GM19043 (cell line): ENCODE results near the gene AQP2.

ENCODE experiments used
- ATAC-seq: cut with Tn5 transposase; IDR thresholded peaks from one replicate; pipeline ENCODE4 v1.9.1; 2021; ENCODE audit warnings: low read depth; ENCODE audit not compliant: unreplicated experiment

The AQP2 gene

DNA sequence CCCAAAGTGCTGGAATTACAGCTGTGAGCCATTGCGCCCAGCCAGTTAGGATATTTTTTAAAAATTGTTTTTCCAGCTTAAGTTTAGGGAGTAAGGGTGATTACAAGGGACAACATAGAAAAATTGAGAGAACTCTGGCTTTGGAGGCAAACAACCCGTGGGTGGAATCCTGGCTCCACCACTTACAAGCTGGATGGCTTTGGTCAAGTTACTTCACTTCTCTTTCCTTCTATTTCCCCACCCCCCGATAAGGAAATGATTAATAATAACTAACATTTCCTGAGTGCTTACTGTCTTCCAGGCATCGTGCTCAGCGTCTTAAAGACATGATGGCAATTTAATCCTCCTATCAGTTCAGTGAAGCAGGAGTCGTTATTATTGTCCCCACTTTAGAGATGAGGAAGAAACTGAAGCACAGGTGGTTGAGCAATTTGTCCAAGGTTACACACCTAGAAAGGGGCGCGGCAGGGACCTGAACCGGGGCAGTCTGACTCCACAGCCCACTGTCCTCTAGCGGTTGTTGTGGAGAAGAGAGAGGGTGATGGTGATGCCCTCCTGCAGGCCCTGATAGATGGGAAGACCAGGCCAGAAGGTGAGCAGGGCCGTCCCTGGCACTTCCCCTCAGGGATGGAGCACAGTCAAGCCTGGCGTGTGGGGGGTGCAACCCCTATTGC is 30.2 kb upstream of the AQP2 start:
- ATAC-seq = no peak

DNA sequence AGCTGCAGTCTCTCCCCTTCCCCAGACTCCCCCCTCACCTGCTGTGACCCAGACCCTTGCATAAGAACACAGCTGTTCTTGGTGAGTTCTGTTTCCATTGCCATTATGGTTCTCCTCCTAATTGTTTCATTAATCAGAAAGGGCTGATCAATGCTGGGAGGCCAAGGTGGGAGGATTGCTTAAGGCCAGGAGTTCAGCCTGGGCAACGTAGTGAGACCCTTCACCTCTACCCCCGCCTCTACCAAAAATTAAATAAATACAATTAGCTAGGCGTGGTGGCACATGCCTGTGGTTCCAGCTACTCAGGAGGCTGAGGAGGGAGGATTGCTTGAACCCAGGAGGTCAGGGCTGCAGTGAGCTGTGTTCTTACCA is 29.6 kb upstream of the AQP2 start:
- no peak for ATAC-seq

DNA sequence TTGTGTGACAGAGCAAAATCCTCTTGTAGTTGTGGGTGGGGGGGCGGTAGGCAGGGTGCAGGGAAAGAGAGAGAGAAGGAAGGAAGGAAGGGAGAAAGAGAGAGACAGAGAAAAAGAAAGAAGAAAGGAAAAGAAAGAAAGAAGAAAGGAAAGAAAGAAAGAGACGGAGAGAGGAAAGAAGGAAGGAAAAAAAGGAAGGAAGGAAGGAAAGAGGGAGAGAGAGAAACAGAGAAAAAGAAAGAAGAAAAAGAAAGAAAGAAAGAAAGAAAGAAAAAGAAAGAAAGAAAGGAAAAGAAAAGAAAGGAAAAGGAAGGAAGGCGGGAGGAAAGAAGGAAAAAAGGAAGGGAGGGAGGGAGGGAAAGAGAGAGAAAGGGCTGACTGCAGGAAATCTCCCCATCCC is 29.2 kb upstream of the AQP2 start:
- ATAC-seq = no peak

GRCh38 chr12:49921936-49922335 is 28.6 kb upstream of the AQP2 start:
- ATAC-seq = no peak

DNA sequence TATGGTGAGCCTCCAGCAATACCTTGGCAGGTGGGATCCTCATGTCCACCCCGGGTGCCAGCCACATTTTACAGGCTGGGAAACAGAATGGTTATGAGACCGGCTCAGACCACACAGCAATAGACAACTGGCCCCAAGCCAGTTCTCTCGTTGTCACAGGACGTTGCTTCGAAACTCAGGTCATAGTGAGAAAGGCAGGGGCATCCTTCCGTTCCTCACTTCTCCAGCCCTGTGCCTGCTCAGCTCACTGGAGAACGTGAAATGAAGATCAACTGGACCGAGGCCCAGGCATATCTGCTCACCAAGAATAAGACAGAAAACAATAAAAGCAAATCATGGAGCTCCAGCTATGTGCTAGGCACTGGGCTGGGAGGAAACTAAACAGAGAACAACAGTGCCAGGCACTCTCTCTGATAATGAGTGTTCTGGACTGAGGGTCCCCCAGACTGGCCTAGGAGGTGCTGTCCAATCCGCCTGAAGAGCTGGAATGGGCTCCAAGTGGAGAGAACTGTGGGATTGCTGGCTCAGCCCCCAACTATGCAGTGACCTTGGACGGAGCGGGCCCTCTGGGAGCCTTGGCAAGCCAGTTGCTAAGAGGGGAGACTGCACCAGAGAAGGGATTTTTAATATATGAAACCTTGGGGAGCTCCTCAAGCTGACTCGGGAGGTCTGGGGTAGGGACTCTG is 28.0 kb upstream of the AQP2 start:
- no peak for ATAC-seq

DNA sequence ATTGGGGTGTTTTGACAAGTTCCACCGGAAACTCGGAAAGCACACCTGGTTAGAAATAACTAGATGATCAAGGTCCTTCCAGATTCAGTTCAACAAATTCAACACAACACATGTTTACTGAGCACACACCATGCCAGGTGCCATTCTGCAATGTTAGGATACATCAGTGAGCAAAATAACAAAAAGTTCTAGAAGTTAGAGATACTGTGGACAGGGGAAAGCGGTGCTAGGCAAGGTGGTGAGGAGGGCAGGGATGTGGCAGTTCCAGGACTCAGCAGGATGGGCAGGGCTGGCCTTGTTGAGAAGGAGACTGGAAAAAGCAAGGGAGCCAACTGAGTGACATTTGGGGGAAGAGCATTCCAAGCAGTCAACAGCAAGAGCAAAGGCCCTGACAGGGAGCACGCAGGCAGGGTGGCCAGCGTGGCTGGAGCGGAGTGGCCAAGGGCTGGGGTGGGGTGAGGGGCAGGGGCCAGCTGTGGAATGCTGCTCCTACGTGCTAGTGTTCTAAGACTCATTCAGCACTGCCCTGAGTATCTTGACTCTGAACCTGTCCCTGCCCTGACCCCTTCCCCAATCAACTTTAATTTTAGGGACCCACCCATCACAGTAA is 27.4 kb upstream of the AQP2 start:
- ATAC-seq = no peak

GRCh38 chr12:49923880-49924556 is 26.5 kb upstream of the AQP2 start:
- ATAC-seq = no peak

DNA sequence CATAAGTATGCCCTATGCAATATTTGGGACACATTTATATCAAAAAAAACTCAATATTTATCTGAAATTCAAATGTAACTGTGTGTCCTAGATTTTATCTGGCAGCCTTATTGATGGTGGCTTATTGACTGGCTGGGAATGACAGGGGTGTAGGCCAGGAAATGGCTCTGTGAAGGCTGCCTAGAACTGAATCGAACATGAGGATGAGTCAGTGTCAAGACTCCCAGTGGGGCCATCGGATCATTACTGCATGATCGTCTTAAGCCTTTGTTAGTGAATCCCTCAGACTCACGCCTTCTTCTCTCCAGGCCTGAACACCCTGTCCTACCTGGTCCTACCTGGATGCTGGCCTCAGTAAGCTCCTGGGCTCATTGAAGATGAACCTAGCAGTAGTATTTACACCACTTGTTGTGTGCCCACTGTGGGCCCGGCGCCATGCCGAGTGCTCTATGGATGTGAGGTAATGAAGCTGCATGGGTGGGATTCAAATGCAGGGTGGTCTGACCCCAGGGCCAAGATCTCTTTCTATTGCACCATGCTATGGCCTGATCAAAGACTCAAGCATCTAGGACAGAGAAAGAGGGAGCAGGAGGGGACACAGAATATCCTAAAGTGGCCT is 25.8 kb upstream of the AQP2 start:
- no peak for ATAC-seq

DNA sequence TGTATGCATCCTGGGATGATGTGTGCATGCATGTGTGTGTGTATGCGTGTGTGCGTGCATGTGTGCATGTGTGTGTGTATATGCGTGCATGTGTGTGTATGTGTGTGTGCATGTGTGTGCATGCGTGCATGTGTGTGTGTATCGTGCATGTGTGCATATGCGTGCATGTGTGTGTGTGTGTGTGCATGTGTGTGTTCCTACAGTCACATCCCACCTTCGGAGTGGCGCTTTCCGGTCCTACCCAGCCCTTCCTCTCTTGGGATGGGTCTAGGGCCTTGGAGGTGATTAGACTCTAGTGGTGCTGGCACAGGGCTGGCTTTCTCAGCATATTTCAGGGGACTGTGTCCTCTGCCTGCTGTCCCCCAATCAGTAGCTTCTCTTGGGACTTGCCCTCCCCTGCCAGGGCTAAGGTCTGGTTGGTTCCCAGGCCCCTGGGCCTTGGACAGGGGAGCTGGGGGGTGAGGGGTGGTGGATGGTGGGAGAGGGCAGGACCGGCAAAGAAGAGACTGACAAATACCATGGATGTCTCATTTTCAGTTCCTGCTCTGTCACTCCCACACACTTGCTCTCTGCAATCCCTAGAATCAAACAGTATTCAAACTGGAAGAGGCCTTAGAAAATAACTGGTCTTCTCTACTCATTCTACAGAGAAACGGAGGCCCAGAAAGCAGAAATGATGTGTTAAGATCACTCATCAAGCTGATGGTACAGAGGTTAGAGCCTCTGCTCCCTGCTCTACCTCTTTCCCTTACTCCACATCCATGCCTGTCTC is 24.9 kb upstream of the AQP2 start:
- no peak for ATAC-seq

DNA sequence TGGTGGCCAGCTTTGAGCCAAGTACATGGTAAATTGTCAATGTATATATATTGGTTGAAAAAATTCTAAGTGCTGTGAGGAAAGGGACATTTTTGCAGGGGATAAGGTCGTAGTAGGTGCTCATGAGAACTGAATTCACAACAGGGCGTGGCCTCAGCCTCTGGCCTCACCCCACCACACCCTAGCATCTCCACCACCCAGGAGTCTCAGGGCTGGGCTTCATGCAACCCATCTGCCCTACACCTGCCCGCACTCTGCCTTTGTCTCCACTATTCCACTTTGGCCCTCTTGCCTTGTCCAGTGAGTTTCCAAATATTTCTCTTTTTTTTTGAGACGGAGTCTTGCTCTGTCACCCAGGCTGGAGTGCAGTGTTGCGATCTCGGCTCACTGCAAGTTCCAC is 22.1 kb upstream of the AQP2 start:
- no peak for ATAC-seq

- ATAC-seq = no peak
These were observed 21.0 kb upstream of the AQP2 start for GRCh38 chr12:49929581-49929980.

DNA sequence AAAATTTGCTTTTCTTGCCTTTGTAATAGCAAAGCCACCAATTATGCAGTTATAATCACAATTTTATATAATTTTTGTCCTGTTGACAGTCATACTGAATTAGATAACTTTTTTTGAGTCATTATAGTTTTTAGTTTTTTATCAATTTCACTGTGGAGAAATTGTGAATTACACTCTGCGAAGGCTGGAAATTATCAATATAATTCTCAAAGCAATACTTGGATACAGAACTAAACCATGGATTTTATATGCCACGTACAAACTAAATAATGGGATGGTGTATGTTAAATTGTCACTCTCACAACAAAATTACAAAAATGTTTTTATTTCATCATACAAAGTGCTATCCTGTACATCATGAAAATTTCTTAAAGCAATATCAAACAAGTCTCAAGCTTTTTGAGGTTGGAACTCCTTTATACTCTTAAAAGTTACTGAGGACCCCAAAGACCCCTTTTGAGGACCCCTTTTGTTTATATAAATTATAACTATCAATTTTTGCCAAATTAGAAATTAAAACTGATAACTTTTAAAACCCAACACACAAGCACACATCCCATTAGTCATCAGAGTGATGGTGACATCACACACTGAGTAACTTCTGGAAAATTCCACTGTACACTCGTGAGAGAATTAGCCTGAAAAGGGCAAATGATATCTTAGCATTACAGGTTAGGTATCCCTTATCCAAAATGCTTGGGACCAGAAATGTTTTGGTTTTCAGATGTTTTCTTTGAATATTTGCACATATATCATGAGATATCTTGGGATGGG is 19.8 kb upstream of the AQP2 start:
- ATAC-seq = no peak

DNA sequence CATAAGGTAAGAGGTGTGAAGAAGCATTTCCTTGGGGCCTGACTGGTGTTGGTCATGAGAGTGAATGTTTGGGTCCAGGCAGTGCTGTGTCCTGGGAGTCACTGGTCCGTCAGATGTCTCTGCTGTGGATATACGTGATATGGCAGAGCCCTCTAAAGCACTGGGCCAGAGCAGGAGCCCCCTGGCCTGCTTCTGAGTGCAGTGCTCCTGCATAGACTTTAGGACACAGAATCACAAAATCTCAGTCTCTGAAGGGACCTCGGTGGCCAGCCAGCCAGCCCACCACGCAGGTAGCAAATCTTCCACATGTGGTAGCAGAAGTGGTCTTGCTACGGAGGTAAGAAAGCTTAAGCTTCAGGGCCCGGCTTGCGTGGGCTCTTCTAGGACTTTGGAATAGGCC is 18.5 kb upstream of the AQP2 start:
- ATAC-seq = no peak

DNA sequence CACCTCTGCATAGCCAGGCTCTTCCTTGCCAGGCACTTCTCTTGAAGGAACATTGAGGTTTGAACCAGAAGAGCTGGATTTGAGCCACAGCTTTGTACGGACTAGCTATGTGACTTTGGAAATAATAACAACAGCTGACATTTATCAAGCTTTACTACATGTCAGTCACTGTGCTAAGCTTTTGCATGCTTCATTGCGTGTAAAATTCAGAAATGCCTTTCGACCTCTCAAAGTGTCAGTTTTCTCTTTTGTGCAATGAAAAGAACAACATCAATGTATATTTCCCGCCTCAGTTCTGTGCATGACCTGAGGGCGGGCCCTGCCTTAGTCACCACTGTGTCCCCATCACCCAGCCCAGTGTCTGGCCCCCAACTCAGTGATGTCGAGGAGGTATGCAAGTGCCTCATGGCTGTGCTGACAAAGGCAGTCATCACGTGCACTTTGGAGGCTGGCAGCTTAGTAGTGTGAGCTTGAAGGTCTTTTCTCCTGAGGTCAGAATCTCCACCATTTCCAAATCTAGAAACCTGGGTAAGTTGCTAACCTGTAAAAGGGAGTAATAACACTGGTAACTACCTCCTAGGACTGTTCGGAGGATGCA is 17.9 kb upstream of the AQP2 start:
- no peak for ATAC-seq

DNA sequence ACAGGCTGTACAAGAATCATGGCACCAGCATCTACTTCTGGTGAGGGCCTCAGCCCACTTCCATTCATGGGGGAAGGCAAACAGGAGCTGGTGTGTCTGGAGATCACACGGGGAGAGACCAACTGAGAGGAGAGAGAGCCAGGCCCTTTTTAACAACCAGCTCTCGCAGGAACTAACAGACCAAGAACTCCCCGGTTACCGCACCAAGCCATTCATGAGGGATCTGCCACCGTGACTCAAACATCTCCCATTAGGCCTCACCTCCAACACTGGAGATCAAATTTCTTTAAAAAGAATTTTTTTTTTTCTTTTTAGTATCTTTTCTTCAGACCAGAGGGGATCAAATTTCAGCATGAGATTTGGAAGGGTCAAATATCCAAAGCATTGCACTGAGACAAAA is 16.7 kb upstream of the AQP2 start:
- ATAC-seq = no peak

DNA sequence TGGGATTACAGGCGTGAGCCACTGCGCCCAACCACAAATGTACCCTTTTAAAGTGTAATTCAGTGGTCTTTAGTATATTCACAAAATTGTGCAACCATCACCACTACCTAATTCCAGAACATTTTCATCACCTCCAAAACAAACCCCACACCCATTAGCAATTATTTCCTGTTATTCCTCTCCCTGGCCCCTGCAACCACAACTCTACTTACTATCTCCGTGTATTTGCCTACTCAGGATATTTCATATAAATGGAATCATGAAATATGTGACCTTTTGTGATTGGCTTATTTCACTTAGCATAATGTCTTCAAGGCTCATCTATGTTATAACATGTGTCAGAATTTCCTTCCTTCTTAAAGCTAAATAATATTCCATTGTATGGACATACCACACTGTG is 16.0 kb upstream of the AQP2 start:
- no peak for ATAC-seq

DNA sequence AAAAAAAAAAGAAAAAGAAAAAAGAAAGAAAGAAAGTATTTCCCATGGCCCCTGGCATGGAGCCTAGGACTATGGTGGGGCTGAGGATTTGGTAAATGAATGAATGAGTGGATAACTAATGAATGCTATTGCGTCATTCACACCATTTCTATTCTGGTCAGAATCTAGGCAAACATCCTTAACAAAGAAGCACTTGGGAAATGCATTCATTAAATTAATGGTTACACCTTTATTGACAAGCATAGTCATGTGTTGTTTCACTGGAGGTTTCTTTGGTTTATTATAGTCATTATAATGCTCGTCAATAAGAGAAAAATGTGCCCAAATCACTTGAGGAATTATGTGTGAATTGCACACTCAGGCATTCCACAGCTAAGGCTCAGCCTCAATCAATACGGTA is 13.6 kb upstream of the AQP2 start:
- ATAC-seq = no peak

DNA sequence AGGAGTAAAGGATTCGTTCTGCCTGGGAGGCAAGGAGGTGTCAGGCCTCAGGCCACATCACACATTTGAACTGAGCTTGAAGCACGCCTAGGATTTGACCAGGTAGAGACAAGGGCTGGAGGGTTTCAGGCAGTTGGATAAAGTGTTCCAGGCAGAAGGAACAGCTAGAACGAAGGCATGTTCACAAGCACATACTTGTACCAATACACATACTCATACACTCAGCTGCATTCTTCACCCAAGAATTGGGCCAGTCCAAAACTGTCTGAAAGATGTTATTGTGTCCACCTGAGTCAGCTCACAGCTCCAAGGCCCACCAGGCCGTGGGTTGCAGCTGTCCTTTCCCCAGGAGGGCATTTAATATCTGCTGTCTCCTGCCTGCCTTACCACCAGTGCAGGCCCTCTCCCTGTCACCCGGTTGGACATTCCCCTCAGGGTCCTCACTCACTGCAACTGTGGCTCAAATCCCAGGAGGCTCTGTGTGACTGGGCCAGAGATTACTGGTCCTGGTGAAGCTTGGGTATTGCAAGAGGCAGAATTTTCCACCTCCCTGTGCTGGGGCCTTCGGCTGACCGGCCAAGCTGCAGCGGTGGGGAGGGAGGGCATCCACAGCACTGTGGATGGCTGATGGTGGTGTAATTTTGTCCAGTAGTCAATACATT is 12.8 kb upstream of the AQP2 start:
- no peak for ATAC-seq

GRCh38 chr12:49939307-49939706 is 11.2 kb upstream of the AQP2 start:
- ATAC-seq = no peak
